Activated T-cell treated with anti-CD3 and anti-CD28 coated beads, Interleukin-2, amount 50 U/mL, for 1 hour (primary cell): ENCODE measurements around the gene SLC12A9.
"Not testable (repeated sequence)": the region's sequence is repeated elsewhere in the genome, so short reads cannot be mapped to it uniquely, and the experiment has no call there.

Source experiments
- DNase-seq: peaks from one replicate; pipeline ENCODE4 v3.0.0-alpha.2; 2020

The SLC12A9 gene

GRCh38 chr7:100896732-100897608 lies 44.5 kb downstream of the SLC12A9 start:
- peak; percentile 60 for DNase-seq

- no peak for DNase-seq
Measured at GRCh38 chr7:100897772-100898454, 45.4 kb downstream of the SLC12A9 start.

- no peak for DNase-seq
Measured at GRCh38 chr7:100899432-100899831, 46.9 kb downstream of the SLC12A9 start.

GRCh38 chr7:100900978-100901377 lies 48.5 kb downstream of the SLC12A9 start:
- DNase-seq: no peak

GRCh38 chr7:100901921-100902332 lies 49.4 kb downstream of the SLC12A9 start:
- no peak for DNase-seq

GRCh38 chr7:100902638-100903037 lies 50.1 kb downstream of the SLC12A9 start:
- no peak for DNase-seq

GRCh38 chr7:100908512-100908911 lies 56.0 kb downstream of the SLC12A9 start:
- no peak for DNase-seq

- not testable (repeated sequence) for DNase-seq
Measured at GRCh38 chr7:100910443-100910842, 57.9 kb downstream of the SLC12A9 start.

GRCh38 chr7:100911484-100911883 lies 59.0 kb downstream of the SLC12A9 start:
- no peak for DNase-seq

- no peak for DNase-seq
Measured at GRCh38 chr7:100914208-100914878, 61.8 kb downstream of the SLC12A9 start.

GRCh38 chr7:100914879-100915447 lies 62.5 kb downstream of the SLC12A9 start:
- no peak for DNase-seq
